Heart right ventricle (tissue), 16 donors: ENCODE results near the gene HTT. TPM values are rescaled to one million over a fixed set of nuclear protein-coding genes. Genes with fewer than 3 reads are reported as not detected.

Source experiments
- ATAC-seq, 8 donors: fragments of 200-7000 bp; cut with Tn5 transposase; one replicate each; pipeline ENCODE4 v1.9.1; 2020; ENCODE audit warnings: mild to moderate bottlenecking in 8 of 8, moderate library complexity in 8 of 8, moderate number of reproducible peaks in 1 of 8
- DNase-seq, 2 donors: peaks; one replicate each; pipeline ENCODE4 v3.0.0-alpha.2; 2020
- H3K27ac ChIP-seq, 10 donors: fragments of 200-600 bp; sonication (generic) in 2 of 10; one replicate each; pipeline versions ENCODE4 v1.5.0 to v1.8.0; 2020 to 2022; ENCODE audit warnings: mild to moderate bottlenecking in 3 of 10
- H3K27me3 ChIP-seq, 7 donors: fragments of 200-600 bp; one replicate each; pipeline ENCODE4 v1.8.0; 2021 to 2022; ENCODE audit warnings: mild to moderate bottlenecking in 2 of 7
- H3K36me3 ChIP-seq, 9 donors: fragments of 200-600 bp; sonication (generic) in 1 of 9; one replicate each; pipeline versions ENCODE4 v1.5.0 to v1.8.0; 2020 to 2022; ENCODE audit warnings: mild to moderate bottlenecking in 2 of 9
- H3K4me1 ChIP-seq, 9 donors: fragments of 200-600 bp; sonication (generic) in 1 of 9; one replicate each; pipeline versions ENCODE4 v1.5.0 to v1.8.0; 2020 to 2022; ENCODE audit warnings: mild to moderate bottlenecking in 4 of 9
- H3K4me3 ChIP-seq, 10 donors: fragments of 200-600 bp; sonication (generic) in 2 of 10; one replicate each; pipeline versions ENCODE4 v1.5.0 to v1.8.0; 2020 to 2022; ENCODE audit warnings: mild to moderate bottlenecking in 7 of 10, moderate library complexity in 2 of 10
- H3K9me3 ChIP-seq, 11 donors: fragments of 200-600 bp in 10 of 11; sonication (generic) in 2 of 11; one replicate each; pipeline versions ENCODE4 v1.5.0 to v1.8.0; 2013 to 2022; ENCODE audit warnings: mild to moderate bottlenecking in 2 of 11, control low read depth in 1 of 11, moderate library complexity in 1 of 11
- WGBS, 2 donors: extraction: QIAGEN DNeasy Blood & Tissue Kit; methylation state at CpG; one replicate each; pipeline ENCODE4 v1.1.7; 2013; ENCODE audit warnings: inconsistent platforms in 1 of 2; 5-methylcytosine and 5-hydroxymethylcytosine counted together
- intact Hi-C, 10 donors: fragments of 100-400 bp; cut with DNase I; formaldehyde crosslinking; loops; one replicate each; pipeline versions ENCODE4 v1.11.1 to v1.14.2; 2022
- polyA plus RNA-seq, 2 donors: library from polyadenylated mRNA; stranded (reverse); fragments of 200-250 nt; gene quantifications; one replicate each; pipeline ENCODE4 v1.2.3, GENCODE V29; 2013
- total RNA-seq, 10 donors: library from RNA; stranded (reverse); fragmentation: NEBNext Ultra II Directional in 3 of 10; extraction: Animal tissue kit (Norgen Biotek cat#: 25700) in 3 of 10; gene quantifications; one replicate each; pipeline versions ENCODE4 v1.2.1 to v1.2.4, GENCODE V29; 2021 to 2023
- TF ChIP-seq, protein P1 (sequence below), 9 donors: fragments of 200-600 bp; sonication (generic) in 2 of 9; IDR thresholded peaks; one replicate each; pipeline versions ENCODE4 v1.5.0 to v1.8.0; 2021 to 2022; ENCODE audit warnings: antibody characterized with exemption in 9 of 9, mild to moderate bottlenecking in 5 of 9, moderate library complexity in 1 of 9
- donor health status: Arrhythmogenic right ventricular cardiomyopathy.
- donor health status: ischemic (EF 13 %, LVEDD 7.1; RV severe dilation, severe dysfunction).
- donor health status: healthy with polysubstance abuse.
- donor health status: DM: no; HTN: yes; CAD: no.
- donor health status: DM: no; HTN: no; CAD: no.
- donor health status: ischemic (EF 25% LVEDD 6.9; RV normal size, moderate dysfunction).
- donor health status: ischemic (EF 25% LVEDD 5.7; RV mildly dilated, moderate dysfunction).
- donor health status: healthy.
- donor health status: DM: yes; HTN: yes; CAD: no.
- donor health status: Ischemic cardiomyopathy.
- donor health status: ischemic (EF 35%, LVEDD 5.7; RV mildly dilated, moderate dysfunction).
- donor health status: nonischemic (EF 11% LVEDD 7.7; RV severe dilation, severe dysfunction).
- donor health status: DM: yes; HTN: yes; CAD: no.
- donor health status: PGD.
- donor health status: ischemic (EF 29% LVEDD 5.4; RV normal size, mild dysfunction).
- donor health status: nonischemic (EF 23%, LVEDD 6.1; RV moderate dilation, normal function).

HTT gene
- total and polyA plus RNA-seq, 12 donors = 6.3 to 34.0 (median 24.1) TPM

DNA sequence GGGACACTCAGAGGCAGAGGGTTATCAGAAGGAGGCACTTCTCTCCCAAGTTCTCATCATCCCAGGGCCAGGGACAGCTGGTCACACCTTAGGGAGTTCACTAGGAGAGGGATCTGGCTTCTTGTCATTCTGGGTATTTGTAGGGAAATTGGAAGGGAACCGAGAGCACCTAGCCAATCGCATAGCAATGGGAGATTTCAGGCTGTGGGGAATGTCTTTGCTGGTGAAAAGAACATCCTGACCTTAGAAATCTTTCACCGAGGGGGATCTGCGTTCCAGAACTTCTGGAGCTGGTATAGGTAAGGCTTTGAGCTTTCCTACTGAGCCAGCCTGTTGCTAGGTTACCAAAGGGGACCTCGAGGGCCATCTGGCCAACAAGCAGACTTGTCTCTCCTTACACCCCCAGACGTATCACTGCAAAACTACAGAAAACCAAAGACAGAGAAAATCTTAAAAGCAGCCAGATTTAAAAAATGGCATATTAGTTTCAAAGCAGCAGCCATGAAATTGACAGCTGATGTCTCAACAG is 6.9 kb upstream of the HTT start:
- H3K9me3 ChIP-seq = no peaks in the 10 kb centered on the region
- no peak overlapping the region for H3K4me3 ChIP-seq
- intact Hi-C loops = no loop called here
- no peak for ATAC-seq
- TF ChIP-seq, protein P1, sequence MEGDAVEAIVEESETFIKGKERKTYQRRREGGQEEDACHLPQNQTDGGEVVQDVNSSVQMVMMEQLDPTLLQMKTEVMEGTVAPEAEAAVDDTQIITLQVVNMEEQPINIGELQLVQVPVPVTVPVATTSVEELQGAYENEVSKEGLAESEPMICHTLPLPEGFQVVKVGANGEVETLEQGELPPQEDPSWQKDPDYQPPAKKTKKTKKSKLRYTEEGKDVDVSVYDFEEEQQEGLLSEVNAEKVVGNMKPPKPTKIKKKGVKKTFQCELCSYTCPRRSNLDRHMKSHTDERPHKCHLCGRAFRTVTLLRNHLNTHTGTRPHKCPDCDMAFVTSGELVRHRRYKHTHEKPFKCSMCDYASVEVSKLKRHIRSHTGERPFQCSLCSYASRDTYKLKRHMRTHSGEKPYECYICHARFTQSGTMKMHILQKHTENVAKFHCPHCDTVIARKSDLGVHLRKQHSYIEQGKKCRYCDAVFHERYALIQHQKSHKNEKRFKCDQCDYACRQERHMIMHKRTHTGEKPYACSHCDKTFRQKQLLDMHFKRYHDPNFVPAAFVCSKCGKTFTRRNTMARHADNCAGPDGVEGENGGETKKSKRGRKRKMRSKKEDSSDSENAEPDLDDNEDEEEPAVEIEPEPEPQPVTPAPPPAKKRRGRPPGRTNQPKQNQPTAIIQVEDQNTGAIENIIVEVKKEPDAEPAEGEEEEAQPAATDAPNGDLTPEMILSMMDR (IDR thresholded peaks at IDR 0.05) = no peak
- WGBS, 2 donors = 90 to 91% methylated on average over 6 of the region's 6 CpGs
- H3K4me1 ChIP-seq = peaks cover 0 to 7% (median 0%) of the 10 kb centered on the region in 9 donors
- H3K27ac ChIP-seq = no peak overlapping the region
- H3K36me3 ChIP-seq = no peaks in the 10 kb centered on the region
- DNase-seq = no peak
- H3K27me3 ChIP-seq = no peaks in the 10 kb centered on the region

GRCh38 chr4:3069661-3070199 is 4.8 kb upstream of the HTT start:
- TF ChIP-seq, protein P1 (IDR thresholded peaks at IDR 0.05) = no peak
- Histone ChIP-seq H3K4me1 (peaks cover 0 to 14% (median 6%) of the 10 kb centered on the region in 9 donors), H3K9me3 (no peaks in the 10 kb centered on the region), H3K27ac (no peak overlapping the region), H3K36me3 (no peaks in the 10 kb centered on the region), H3K4me3 (no peak overlapping the region), H3K27me3 (no peaks in the 10 kb centered on the region)
- ATAC-seq (no peak), DNase-seq (no peak)
- intact Hi-C loops = loop anchor here in 1 of 10 donors (5.0 kb wide), 1 partner anchor 827 kb away; the partner anchor contains the start of genes HAUS3 and POLN
- 82 to 84% methylated on average over 16 of the region's 16 CpGs for WGBS, 2 donors

DNA sequence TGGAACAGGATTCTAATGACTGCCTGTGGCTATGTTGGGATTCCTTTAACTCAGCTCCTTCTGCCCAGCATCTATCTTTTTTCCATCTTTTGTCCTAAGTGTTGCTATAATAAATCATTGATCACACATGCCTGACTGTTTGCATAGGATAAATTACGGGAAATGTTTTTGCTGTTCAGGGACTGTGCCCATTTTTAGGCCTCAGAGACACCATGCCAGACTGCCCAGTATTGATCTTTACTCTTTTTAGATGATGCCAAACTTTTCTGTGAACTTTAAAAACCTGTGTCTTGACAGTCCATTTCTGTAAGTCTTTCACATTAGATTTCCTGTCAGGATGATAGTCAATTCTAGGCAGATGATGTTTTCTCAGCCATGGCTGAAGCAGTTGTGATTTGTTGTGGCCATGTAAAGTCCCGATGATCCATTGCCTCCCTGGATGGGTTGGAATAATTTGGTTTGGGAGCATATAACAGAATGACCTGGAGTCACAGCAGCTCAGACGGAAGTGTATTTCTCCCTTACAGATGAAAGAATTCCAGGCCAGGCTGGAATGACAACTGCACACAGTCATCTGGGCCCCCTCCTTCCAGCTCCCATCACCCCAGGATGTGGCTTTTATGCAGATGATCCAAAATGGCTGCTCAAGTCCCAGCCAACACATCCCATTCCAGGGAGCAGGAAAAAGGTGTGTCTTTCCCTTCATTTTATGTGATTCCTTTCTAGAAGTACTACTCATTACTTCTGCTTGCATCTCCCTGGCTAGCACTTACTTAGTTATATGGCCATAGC is 3.6 kb upstream of the HTT start:
- Histone ChIP-seq H3K4me1 (peaks cover under 1 to 24% (median 11%) of the 10 kb centered on the region in 9 donors), H3K27ac (no peak overlapping the region), H3K27me3 (no peaks in the 10 kb centered on the region), H3K36me3 (no peaks in the 10 kb centered on the region), H3K9me3 (no peaks in the 10 kb centered on the region), H3K4me3 (no peak overlapping the region)
- DNase-seq (no peak), ATAC-seq (no peak)
- intact Hi-C loops = loop anchor here in 1 of 10 donors (5.0 kb wide), 1 partner anchor 829 kb away; the partner anchor contains the start of genes HAUS3 and POLN
- TF ChIP-seq, protein P1 (IDR thresholded peaks at IDR 0.05) = no peak
- 75 to 86% methylated on average over 3 of the region's 3 CpGs for WGBS, 2 donors

DNA sequence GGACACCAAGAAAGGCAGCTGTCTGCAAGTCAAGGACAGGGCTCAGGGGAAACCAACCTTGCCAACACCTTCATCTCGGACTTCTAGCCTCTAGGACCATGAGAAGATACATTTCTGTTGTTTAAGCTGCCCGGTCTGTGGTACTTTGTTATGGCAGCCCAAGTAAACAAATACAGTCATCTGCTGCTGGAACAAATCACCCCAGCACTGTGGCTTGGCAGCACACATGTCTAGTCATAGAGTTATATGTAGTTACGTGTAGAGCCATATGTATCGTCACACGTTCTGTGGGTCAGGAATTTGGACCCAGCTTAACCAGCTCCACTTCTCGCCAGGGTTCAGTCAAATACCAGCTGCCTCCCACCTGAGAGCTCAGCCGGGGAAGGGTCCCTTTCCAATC is 2.7 kb upstream of the HTT start:
- H3K9me3 ChIP-seq = no peaks in the 10 kb centered on the region
- WGBS, 2 donors = 86 to 88% methylated on average over 7 of the region's 7 CpGs
- intact Hi-C loops = loop anchor here in 1 of 10 donors (5.0 kb wide), 1 partner anchor 830 kb away; the partner anchor contains the start of genes HAUS3 and POLN
- ATAC-seq (no peak), DNase-seq (no peak)
- H3K4me3 ChIP-seq = no peak overlapping the region
- TF ChIP-seq, protein P1 (IDR thresholded peaks at IDR 0.05) = no peak
- H3K4me1 ChIP-seq = peaks cover 3 to 33% (median 20%) of the 10 kb centered on the region in 9 donors
- no peaks in the 10 kb centered on the region for H3K27me3 ChIP-seq
- H3K27ac ChIP-seq = no peak overlapping the region
- H3K36me3 ChIP-seq = no peaks in the 10 kb centered on the region
